ENCODE results near the gene ATXN7L1.

GRCh38 chr7:105820363-105821066 is 55.9 kb downstream of the ATXN7L1 start:
- TF ChIP-seq BHLHE40 (IDR thresholded peaks at IDR 0.05; ENCODE audit: borderline replicate concordance) = no peak
- TF ChIP-seq SP1 (IDR thresholded peaks at IDR 0.05) = no peak
- no peak for TF ChIP-seq FOXK2 (IDR thresholded peaks at IDR 0.05)

All from HEK293T (cell line).